ENCODE data around the gene TMEM200A.

DNA sequence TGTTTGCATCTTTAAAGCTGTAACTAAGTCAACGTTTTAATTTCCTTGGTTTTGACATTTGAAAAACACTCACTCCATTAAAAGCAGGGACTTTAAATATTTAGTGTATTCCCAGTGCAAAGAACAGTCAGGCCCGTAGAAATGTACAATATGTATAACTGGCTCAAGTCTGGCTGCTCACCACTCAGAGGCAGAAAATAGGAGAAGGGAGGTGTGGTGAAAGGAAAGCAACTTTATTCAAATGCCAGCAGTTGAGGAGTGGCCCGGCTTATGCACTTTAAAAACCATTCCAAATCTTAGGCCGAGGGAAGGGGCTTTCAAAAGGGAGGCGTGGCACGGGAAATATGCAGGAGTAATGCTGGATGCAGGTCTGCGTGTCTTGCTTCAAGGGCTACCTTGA is 120.6 kb downstream of the TMEM200A start:
- TF ChIP-seq YY1 (IDR thresholded peaks at IDR 0.05; ENCODE audit: insufficient read depth, insufficient read length) (no peak), SUZ12 (IDR thresholded peaks at IDR 0.05; ENCODE audit: extremely low read depth, insufficient read depth, insufficient read length) (no peak), ZNF274 (IDR thresholded peaks at IDR 0.05; ENCODE audit: low read depth, low read length) (no peak)
